IMR-90 (cell line): ENCODE measurements around the gene RPS15. TPM values are rescaled to one million over a fixed set of nuclear protein-coding genes. Genes with fewer than 3 reads are reported as not detected.

Source experiments
- ATAC-seq: fragments of 200-7000 bp; cut with Tn5 transposase; 2 replicates; pipeline ENCODE4 v1.9.1; 2020; ENCODE audit warnings: low read depth, mild to moderate bottlenecking, moderate library complexity
- BruUV-seq: library from RNA; stranded (reverse); fragments of 400-500 nt; replicated peaks from 2 replicates; lab custom pipeline; 2021; lab: Mats Ljungman, UMichigan
- CTCF ChIA-PET: fragments of 300-600 bp; formaldehyde crosslinking; extraction: SDS; loops from one replicate; lab custom pipeline; 2021; ENCODE audit warnings: antibody characterized with exemption; lab: Yijun Ruan, JAX
- POLR2A ChIA-PET: fragments of 300-600 bp; sonication (Branson Sonifier 250); formaldehyde crosslinking; loops from one replicate; lab custom pipeline; 2022; ENCODE audit warnings: antibody characterized with exemption; ENCODE audit not compliant: unreplicated experiment; lab: Charles Lee
- DNase-seq: peaks from one replicate; pipeline ENCODE4 v3.0.0; 2013
- H2AFZ ChIP-seq: replicated peaks from 2 replicates; pipeline ENCODE3; 2013; ENCODE audit warnings: low read length, mild to moderate bottlenecking; ENCODE audit not compliant: poor library complexity
- H2AK5ac ChIP-seq: 2 replicates; pipeline ENCODE4 v1.6.1; 2013; ENCODE audit warnings: low read depth, low read length, inconsistent platforms
- H2AK9ac ChIP-seq: replicated peaks from 2 replicates; pipeline ENCODE3; 2013; ENCODE audit warnings: mild to moderate bottlenecking, low read depth, low read length, moderate library complexity; ENCODE audit not compliant: poor library complexity
- H2BK120ac ChIP-seq: 2 replicates; pipeline ENCODE4 v1.6.1; 2013; ENCODE audit warnings: low read depth, low read length, inconsistent platforms
- H2BK15ac ChIP-seq: 3 replicates; pipeline ENCODE4 v1.6.1; 2013; ENCODE audit warnings: low read depth, low read length, inconsistent platforms
- H2BK20ac ChIP-seq: 2 replicates; pipeline ENCODE4 v1.6.1; 2013; ENCODE audit warnings: low read depth, mild to moderate bottlenecking, inconsistent platforms, low read length, moderate library complexity
- H2BK5ac ChIP-seq: 2 replicates; pipeline ENCODE4 v1.6.1; 2013; ENCODE audit warnings: mild to moderate bottlenecking, low read depth, low read length, inconsistent platforms; ENCODE audit not compliant: poor library complexity, severe bottlenecking
- H3K14ac ChIP-seq: replicated peaks from 2 replicates; pipeline ENCODE4 v1.6.1; 2013; ENCODE audit warnings: low read depth, low read length, inconsistent platforms
- H3K18ac ChIP-seq: 2 replicates; pipeline ENCODE4 v1.6.1; 2013; ENCODE audit warnings: low read depth, low read length, control low read depth
- H3K23ac ChIP-seq: 2 replicates; pipeline ENCODE4 v1.6.1; 2013; ENCODE audit warnings: low read depth, low read length, inconsistent platforms
- H3K27ac ChIP-seq: 2 replicates; pipeline ENCODE4 v1.5.1; 2013; ENCODE audit warnings: mild to moderate bottlenecking, control low read depth, low read length; ENCODE audit not compliant: insufficient read depth
- H3K27me3 ChIP-seq: 2 replicates; pipeline ENCODE4 v1.6.1; 2013; ENCODE audit warnings: low read length; ENCODE audit not compliant: control insufficient read depth, insufficient read depth
- H3K36me3 ChIP-seq: 2 replicates; pipeline ENCODE4 v1.6.1; 2013; ENCODE audit warnings: low read length, mixed read lengths; ENCODE audit not compliant: control insufficient read depth, insufficient read depth
- H3K4ac ChIP-seq: 2 replicates; pipeline ENCODE4 v1.6.1; 2013; ENCODE audit warnings: low read depth, low read length, inconsistent platforms
- H3K4me1 ChIP-seq: 2 replicates; pipeline ENCODE4 v1.6.1; 2013; ENCODE audit warnings: low read length, mixed read lengths; ENCODE audit not compliant: control insufficient read depth, insufficient read depth
- H3K4me2 ChIP-seq: 2 replicates; pipeline ENCODE4 v1.6.1; 2013; ENCODE audit warnings: low read depth, mild to moderate bottlenecking, control low read depth, low read length, moderate library complexity
- H3K4me3 ChIP-seq: 2 replicates; pipeline ENCODE4 v1.5.1; 2013; ENCODE audit warnings: low read depth, mild to moderate bottlenecking, control low read depth, low read length, moderate library complexity; ENCODE audit not compliant: insufficient read depth
- H3K56ac ChIP-seq: 2 replicates; pipeline ENCODE4 v1.6.1; 2013; ENCODE audit warnings: low read length, inconsistent platforms; ENCODE audit not compliant: insufficient read depth; ENCODE audit errors: extremely low read depth
- H3K79me1 ChIP-seq, 2 experiments: 2 replicates each; pipeline ENCODE4 v1.6.1; 2013; ENCODE audit warnings: low read length in 2 of 2, inconsistent platforms in 1 of 2, low read depth in 1 of 2
- H3K9ac ChIP-seq: 2 replicates; pipeline ENCODE4 v1.6.1; 2013; ENCODE audit warnings: low read depth, low read length, control low read depth
- H3K9me1 ChIP-seq: 2 replicates; pipeline ENCODE4 v1.6.1; 2013; ENCODE audit warnings: low read length, inconsistent platforms; ENCODE audit not compliant: insufficient read depth
- H3K9me3 ChIP-seq: 2 replicates; pipeline ENCODE4 v1.6.1; 2013; ENCODE audit warnings: low read length; ENCODE audit not compliant: control insufficient read depth, insufficient read depth
- H4K20me1 ChIP-seq: 2 replicates; pipeline ENCODE4 v1.6.1; 2013; ENCODE audit warnings: low read length, inconsistent platforms; ENCODE audit not compliant: insufficient read depth
- H4K5ac ChIP-seq: 2 replicates; pipeline ENCODE4 v1.6.1; 2013; ENCODE audit warnings: mild to moderate bottlenecking, low read depth, low read length, control low read depth
- H4K8ac ChIP-seq, 2 experiments: 2 replicates each; pipeline ENCODE4 v1.6.1; 2013; ENCODE audit warnings: low read depth in 2 of 2, low read length in 2 of 2, control low read depth in 1 of 2, inconsistent platforms in 1 of 2
- H4K91ac ChIP-seq: 2 replicates; pipeline ENCODE4 v1.6.1; 2013; ENCODE audit warnings: low read depth, low read length, inconsistent platforms; ENCODE audit not compliant: insufficient read depth
- BHLHE40 ChIP-seq: fragments of 150-350 bp; IDR thresholded peaks from 2 replicates; pipeline ENCODE4 v1.6.1; 2016; ENCODE audit warnings: mild to moderate bottlenecking, low read depth, low read length
- CEBPB ChIP-seq: IDR thresholded peaks from 2 replicates; pipeline ENCODE4 v1.6.1; 2012; ENCODE audit warnings: low read depth, low read length, improper control_type of control experiment
- CHD1 ChIP-seq: IDR thresholded peaks from 2 replicates; pipeline ENCODE4 v1.6.1; 2012; ENCODE audit warnings: low read depth, low read length, improper control_type of control experiment
- FOS ChIP-seq: fragments of 150-350 bp; IDR thresholded peaks from 2 replicates; pipeline ENCODE4 v1.6.1; 2016; ENCODE audit warnings: low read depth, low read length
- MAFK ChIP-seq: IDR thresholded peaks from 2 replicates; pipeline ENCODE4 v1.6.1; 2012; ENCODE audit warnings: low read depth, low read length, improper control_type of control experiment
- MAZ ChIP-seq: IDR thresholded peaks from 2 replicates; pipeline ENCODE4 v1.6.1; 2012; ENCODE audit warnings: low read depth, mild to moderate bottlenecking, low read length, improper control_type of control experiment, moderate library complexity, borderline replicate concordance
- NFE2L2 ChIP-seq: fragments of 150-350 bp; IDR thresholded peaks from 2 replicates; pipeline ENCODE4 v1.6.1; 2016; ENCODE audit warnings: low read depth, mild to moderate bottlenecking, low read length
- POLR2A ChIP-seq: IDR thresholded peaks from 2 replicates; pipeline ENCODE4 v1.6.1; 2012; ENCODE audit warnings: mild to moderate bottlenecking, low read depth, low read length
- RCOR1 ChIP-seq: IDR thresholded peaks from 2 replicates; pipeline ENCODE4 v1.6.1; 2012; ENCODE audit warnings: mild to moderate bottlenecking, low read length, improper control_type of control experiment; ENCODE audit not compliant: insufficient replicate concordance
- RFX5 ChIP-seq: IDR thresholded peaks from 2 replicates; pipeline ENCODE4 v1.8.0; 2012; ENCODE audit warnings: low read depth, mild to moderate bottlenecking, low read length, moderate library complexity
- SMC3 ChIP-seq: fragments of 150-350 bp; IDR thresholded peaks from 2 replicates; pipeline ENCODE4 v1.6.1; 2016; ENCODE audit warnings: low read depth, mild to moderate bottlenecking, antibody characterized with exemption, low read length, moderate library complexity
- WGBS, 2 experiments: methylation state at CpG; one replicate each; pipeline versions ENCODE4 v1.1.5 to v1.1.7; 2013; ENCODE audit warnings: missing lambda C conversion rate in 2 of 2; ENCODE audit not compliant: insufficient read length in 1 of 2; ENCODE audit errors: extremely low coverage in 2 of 2; 5-methylcytosine and 5-hydroxymethylcytosine counted together
- dilution Hi-C: fragments of 300-500 bp; cut with HindIII; formaldehyde crosslinking; loops from one replicate; pipeline ENCODE4 v1.14.3; 2018; ENCODE audit warnings: low sequenced_read_pairs; ENCODE audit not compliant: unreplicated experiment
- in situ Hi-C: fragments of 300-500 bp; cut with MboI; formaldehyde crosslinking; loops from 3 replicates; pipeline ENCODE4 v1.14.3; 2019; ENCODE audit warnings: low sequenced_read_pairs, inconsistent platforms, mixed read lengths
- intact Hi-C: fragments of 100-400 bp; cut with micrococcal nuclease; formaldehyde crosslinking; loops from 2 replicates; pipeline ENCODE4 v1.10.0; 2022
- polyA plus RNA-seq, 3 experiments: library from polyadenylated mRNA; depleted of rRNA; stranded (reverse); fragments of >200 nt; gene quantifications; 2 replicates each; pipeline ENCODE4 v1.2.3, GENCODE V29; 2012; ENCODE audit warnings: low replicate concordance in 1 of 3
- total RNA-seq: library from RNA; depleted of rRNA; stranded (reverse); fragments of >200 nt; gene quantifications from 2 replicates; pipeline ENCODE4 v1.2.3, GENCODE V29; 2012
- TF ChIP-seq, protein P1 (sequence below): fragments of 150-350 bp; IDR thresholded peaks from 2 replicates; pipeline ENCODE4 v1.6.1; 2017; ENCODE audit warnings: mild to moderate bottlenecking, antibody characterized with exemption, low read length, low read depth
- TF ChIP-seq, protein P2 (sequence below): fragments of 150-350 bp; IDR thresholded peaks from 2 replicates; pipeline ENCODE4 v1.6.1; 2016; ENCODE audit warnings: low read depth, mild to moderate bottlenecking, low read length, moderate library complexity, borderline replicate concordance
- TF ChIP-seq, protein P3 (sequence below): conservative IDR thresholded peaks from 2 replicates; pipeline ENCODE4 v1.5.1; 2012; ENCODE audit warnings: mild to moderate bottlenecking, low read depth, low read length, improper control_type of control experiment

Gene RPS15
- total and polyA plus RNA-seq, 2 of the 4 experiments (the other 2 are of a cell fraction): 1,179 to 1,855 TPM

GRCh38 chr19:1411255-1412191 is 26.7 kb upstream of the RPS15 start:
- no peak overlapping the region for H3K56ac ChIP-seq
- H2AK5ac ChIP-seq: peak overlapping the region; percentile 7; the same call in 1 of the 2 replicates
- H3K36me3 ChIP-seq: peaks cover 16% of the 10 kb centered on the region; the same call in 1 of the 2 replicates
- ChIA-PET CTCF (no interaction called here), POLR2A (interaction anchor here (0.6 kb wide), 1 partner anchor 146 kb away, joined by 4 read pairs; no protein-coding TSS in a partner anchor)
- H3K27ac ChIP-seq: no peak overlapping the region
- peaks cover 84% of the 10 kb centered on the region for H4K20me1 ChIP-seq
- H3K23ac ChIP-seq: peak overlapping the region; percentile 46; the same call in 1 of the 2 replicates
- H2BK20ac ChIP-seq: no peak overlapping the region
- no peak overlapping the region for H3K4ac ChIP-seq
- no peak overlapping the region for H2BK5ac ChIP-seq
- no peak overlapping the region for H3K14ac ChIP-seq
- peaks cover 0 to 54% of the 10 kb centered on the region in 2 experiments; a peak in 2 of 4 replicates for H3K79me1 ChIP-seq
- peaks cover 18% of the 10 kb centered on the region for H3K9me1 ChIP-seq
- H2AFZ ChIP-seq: no peak overlapping the region
- H4K8ac ChIP-seq: no peak overlapping the region
- H3K4me3 ChIP-seq: no peak overlapping the region
- no peak overlapping the region for H3K18ac ChIP-seq
- H2BK15ac ChIP-seq: no peak overlapping the region
- H3K4me1 ChIP-seq: peaks cover 38% of the 10 kb centered on the region
- peak; percentile 54 for DNase-seq
- no peak overlapping the region; the same call in 1 of the 2 replicates for H3K4me2 ChIP-seq
- dilution Hi-C loops (no loop called here), in situ Hi-C loops (no loop called here), intact Hi-C loops (no loop called here)
- no peaks in the 10 kb centered on the region for H3K27me3 ChIP-seq
- 89% methylated on average over 15 of the region's 29 CpGs; no CpG with 5 or more reads in 1 of the 2 experiments for WGBS, 2 experiments
- H3K9me3 ChIP-seq: no peaks in the 10 kb centered on the region
- ATAC-seq: no peak
- H2BK120ac ChIP-seq: no peak overlapping the region
- H3K9ac ChIP-seq: no peak overlapping the region
- H4K5ac ChIP-seq: no peak overlapping the region
- H2AK9ac ChIP-seq: no peak overlapping the region
- BruUV-seq: no TSS peak
- H4K91ac ChIP-seq: no peak overlapping the region
- TF ChIP-seq, protein P1, sequence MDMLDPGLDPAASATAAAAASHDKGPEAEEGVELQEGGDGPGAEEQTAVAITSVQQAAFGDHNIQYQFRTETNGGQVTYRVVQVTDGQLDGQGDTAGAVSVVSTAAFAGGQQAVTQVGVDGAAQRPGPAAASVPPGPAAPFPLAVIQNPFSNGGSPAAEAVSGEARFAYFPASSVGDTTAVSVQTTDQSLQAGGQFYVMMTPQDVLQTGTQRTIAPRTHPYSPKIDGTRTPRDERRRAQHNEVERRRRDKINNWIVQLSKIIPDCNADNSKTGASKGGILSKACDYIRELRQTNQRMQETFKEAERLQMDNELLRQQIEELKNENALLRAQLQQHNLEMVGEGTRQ: no peak
- TF ChIP-seq, protein P2, sequence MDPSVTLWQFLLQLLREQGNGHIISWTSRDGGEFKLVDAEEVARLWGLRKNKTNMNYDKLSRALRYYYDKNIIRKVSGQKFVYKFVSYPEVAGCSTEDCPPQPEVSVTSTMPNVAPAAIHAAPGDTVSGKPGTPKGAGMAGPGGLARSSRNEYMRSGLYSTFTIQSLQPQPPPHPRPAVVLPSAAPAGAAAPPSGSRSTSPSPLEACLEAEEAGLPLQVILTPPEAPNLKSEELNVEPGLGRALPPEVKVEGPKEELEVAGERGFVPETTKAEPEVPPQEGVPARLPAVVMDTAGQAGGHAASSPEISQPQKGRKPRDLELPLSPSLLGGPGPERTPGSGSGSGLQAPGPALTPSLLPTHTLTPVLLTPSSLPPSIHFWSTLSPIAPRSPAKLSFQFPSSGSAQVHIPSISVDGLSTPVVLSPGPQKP: no peak
- TF ChIP-seq RFX5: no peak
- no peak for TF ChIP-seq NFE2L2
- no peak for TF ChIP-seq CEBPB
- no peak for TF ChIP-seq POLR2A
- TF ChIP-seq SMC3: no peak
- TF ChIP-seq RCOR1: no peak
- no peak for TF ChIP-seq MAZ
- TF ChIP-seq MAFK: no peak
- no peak for TF ChIP-seq CHD1
- TF ChIP-seq, protein P3, sequence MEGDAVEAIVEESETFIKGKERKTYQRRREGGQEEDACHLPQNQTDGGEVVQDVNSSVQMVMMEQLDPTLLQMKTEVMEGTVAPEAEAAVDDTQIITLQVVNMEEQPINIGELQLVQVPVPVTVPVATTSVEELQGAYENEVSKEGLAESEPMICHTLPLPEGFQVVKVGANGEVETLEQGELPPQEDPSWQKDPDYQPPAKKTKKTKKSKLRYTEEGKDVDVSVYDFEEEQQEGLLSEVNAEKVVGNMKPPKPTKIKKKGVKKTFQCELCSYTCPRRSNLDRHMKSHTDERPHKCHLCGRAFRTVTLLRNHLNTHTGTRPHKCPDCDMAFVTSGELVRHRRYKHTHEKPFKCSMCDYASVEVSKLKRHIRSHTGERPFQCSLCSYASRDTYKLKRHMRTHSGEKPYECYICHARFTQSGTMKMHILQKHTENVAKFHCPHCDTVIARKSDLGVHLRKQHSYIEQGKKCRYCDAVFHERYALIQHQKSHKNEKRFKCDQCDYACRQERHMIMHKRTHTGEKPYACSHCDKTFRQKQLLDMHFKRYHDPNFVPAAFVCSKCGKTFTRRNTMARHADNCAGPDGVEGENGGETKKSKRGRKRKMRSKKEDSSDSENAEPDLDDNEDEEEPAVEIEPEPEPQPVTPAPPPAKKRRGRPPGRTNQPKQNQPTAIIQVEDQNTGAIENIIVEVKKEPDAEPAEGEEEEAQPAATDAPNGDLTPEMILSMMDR: no peak
- TF ChIP-seq BHLHE40: no peak
- TF ChIP-seq FOS: no peak
